ENCODE results near the gene BCDIN3D. TPM values are rescaled to one million over a fixed set of nuclear protein-coding genes. Genes with fewer than 3 reads are reported as not detected.

BCDIN3D gene
- polyA plus RNA-seq, 1 of the 3 experiments (the other 2 are of a cell fraction), result 2.3 TPM

DNA sequence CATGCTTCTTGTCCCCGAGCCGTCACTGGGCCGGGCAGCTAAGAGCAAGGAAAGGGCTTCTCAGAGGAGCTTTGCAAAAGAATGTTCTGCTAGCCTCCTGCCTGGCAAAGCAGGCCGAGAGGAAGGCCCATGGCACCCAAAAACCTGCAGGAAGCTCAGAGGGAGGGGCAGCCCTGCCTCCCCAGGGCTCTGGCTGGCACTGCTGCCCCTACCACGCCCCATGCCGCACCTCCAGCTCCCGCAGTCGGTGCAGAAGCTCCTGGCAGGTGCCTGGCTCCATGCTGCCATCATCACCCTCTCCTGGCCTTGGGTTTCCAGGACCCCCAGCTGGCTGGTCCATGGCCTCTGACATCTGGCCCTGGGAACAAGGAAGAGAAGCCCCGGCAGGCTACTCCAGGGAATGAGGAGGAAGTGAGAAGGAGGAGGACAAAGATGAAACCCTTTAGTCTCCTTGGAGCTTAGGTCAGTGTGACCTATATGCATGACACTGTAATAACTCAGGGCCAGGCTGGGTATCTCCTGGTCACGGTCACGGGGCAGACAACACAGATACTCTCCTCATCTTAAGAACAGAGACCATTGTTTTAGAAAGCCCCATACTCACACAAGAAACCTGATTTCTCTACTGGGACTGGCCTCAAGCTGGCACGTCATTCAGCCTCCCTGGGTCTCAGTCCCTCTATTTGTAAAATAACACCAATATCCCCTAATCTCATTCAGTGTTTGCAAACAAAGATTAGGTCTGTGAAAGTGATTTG, 39.0 kb downstream of the BCDIN3D start (continued):
- TF ChIP-seq, protein P1, sequence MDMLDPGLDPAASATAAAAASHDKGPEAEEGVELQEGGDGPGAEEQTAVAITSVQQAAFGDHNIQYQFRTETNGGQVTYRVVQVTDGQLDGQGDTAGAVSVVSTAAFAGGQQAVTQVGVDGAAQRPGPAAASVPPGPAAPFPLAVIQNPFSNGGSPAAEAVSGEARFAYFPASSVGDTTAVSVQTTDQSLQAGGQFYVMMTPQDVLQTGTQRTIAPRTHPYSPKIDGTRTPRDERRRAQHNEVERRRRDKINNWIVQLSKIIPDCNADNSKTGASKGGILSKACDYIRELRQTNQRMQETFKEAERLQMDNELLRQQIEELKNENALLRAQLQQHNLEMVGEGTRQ (IDR thresholded peaks at IDR 0.05; ENCODE audit: borderline replicate concordance, low read depth, low read length), result no peak
- TF ChIP-seq JUND (IDR thresholded peaks at IDR 0.05) (no peak), ELF1 (IDR thresholded peaks at IDR 0.05) (no peak)

DNA sequence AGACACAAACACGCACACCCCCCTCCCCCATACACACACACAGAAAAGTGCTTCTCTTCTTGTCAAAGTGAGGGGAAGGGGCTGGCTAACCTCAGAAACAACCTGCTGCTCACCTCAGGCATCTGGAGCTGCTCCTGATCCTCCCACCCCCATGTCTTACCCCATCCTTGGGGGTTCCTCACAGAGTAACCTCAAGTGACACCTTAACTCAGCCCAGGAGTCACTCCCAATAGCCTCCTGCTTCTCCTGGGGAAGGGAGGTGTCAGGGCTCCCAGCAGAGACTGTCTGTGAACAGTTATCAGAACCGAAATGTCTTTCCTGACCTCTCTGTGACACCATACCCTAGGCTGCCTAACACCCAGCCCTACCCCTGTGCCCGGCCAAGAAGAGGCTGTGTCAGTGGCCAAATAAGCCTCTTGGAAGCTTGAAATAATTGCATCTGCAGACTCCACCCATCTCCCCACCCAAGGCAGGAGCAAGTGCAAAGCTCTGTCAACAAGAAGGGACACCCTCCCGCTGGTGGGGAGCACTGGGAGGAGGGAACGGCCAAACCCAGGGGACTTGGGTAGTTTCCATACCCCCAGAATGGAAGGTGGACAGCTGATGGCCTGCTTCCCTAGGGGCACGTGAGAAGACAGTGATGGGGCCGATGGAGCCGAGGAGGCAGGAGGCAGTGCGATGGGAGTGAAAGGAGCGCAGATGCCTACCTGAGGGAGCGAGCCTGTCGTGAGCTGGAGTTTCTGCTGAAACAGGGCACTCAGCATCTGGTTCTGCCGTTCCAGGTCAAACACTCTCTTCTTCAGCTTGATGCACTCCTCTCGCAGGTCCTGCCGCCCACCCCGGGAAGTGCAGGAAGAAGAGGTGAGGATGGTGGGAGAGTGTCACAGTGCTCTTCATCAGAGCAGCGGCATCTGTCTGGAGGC, 41.5 kb downstream of the BCDIN3D start:
- no peak for DNase-seq
- ChIA-PET POLR2A (no interaction called here), CTCF (interaction anchor here (1.0 to 3.8 kb wide), 4 partner anchors 8 to 39 kb away, joined by 3 to 14 read pairs (median 8); no protein-coding TSS in a partner anchor)
- Histone ChIP-seq H3K4me3 (ENCODE audit: low read depth in 2 of 2, low read length in 1 of 2) (no peak overlapping the region), H4K20me1 (ENCODE audit: insufficient read depth) (no peaks in the 10 kb centered on the region; the same call in 1 of the 2 replicates), H3K4me1 (ENCODE audit: control insufficient read depth in 1 of 2, insufficient read depth in 2 of 2, low read depth in 1 of 2, low read length in 1 of 2) (no peaks in the 10 kb centered on the region), H3K4me2 (no peak overlapping the region), H3K27ac (ENCODE audit: low read depth in 2 of 2, low read length in 1 of 2) (no peak overlapping the region), H3K9me3 (no peaks in the 10 kb centered on the region), H3K36me3 (replicated peaks in 1 of 2; ENCODE audit: control insufficient read depth in 1 of 2, insufficient read depth in 2 of 2, low read length in 1 of 2) (peaks cover 6 to 79% of the 10 kb centered on the region in 2 experiments), H3K79me2 (ENCODE audit: insufficient read depth) (no peaks in the 10 kb centered on the region), H3F3A (replicated peaks; ENCODE audit: insufficient read depth) (no peaks in the 10 kb centered on the region), H3K27me3 (ENCODE audit: insufficient read depth) (no peaks in the 10 kb centered on the region), H3K9me2 (no peaks in the 10 kb centered on the region), H2AFZ (ENCODE audit: low read depth) (no peak overlapping the region), H3K9ac (no peak overlapping the region)
- 90% methylated on average over 16 of the region's 17 CpGs for WGBS (ENCODE audit: low lambda C conversion rate)
- no peak for TF ChIP-seq YY1 (IDR thresholded peaks at IDR 0.05; ENCODE audit: low read depth)
- TF ChIP-seq GATA2 (CRISPR knock-in tag; IDR thresholded peaks at IDR 0.05), result no peak
- TF ChIP-seq RAD21 (IDR thresholded peaks at IDR 0.05; ENCODE audit: low read length), result no peak
- no peak for TF ChIP-seq SIN3A (IDR thresholded peaks at IDR 0.05; ENCODE audit: borderline replicate concordance, low read depth, low read length)
- no peak for TF ChIP-seq TAF1 (IDR thresholded peaks at IDR 0.05; ENCODE audit: borderline replicate concordance, low read depth, low read length)
- TF ChIP-seq, protein P2, sequence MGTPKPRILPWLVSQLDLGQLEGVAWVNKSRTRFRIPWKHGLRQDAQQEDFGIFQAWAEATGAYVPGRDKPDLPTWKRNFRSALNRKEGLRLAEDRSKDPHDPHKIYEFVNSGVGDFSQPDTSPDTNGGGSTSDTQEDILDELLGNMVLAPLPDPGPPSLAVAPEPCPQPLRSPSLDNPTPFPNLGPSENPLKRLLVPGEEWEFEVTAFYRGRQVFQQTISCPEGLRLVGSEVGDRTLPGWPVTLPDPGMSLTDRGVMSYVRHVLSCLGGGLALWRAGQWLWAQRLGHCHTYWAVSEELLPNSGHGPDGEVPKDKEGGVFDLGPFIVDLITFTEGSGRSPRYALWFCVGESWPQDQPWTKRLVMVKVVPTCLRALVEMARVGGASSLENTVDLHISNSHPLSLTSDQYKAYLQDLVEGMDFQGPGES (IDR thresholded peaks at IDR 0.05; ENCODE audit: low read depth, low read length), result no peak
- no peak for TF ChIP-seq EZH2phosphoT487 (IDR thresholded peaks at IDR 0.05; ENCODE audit: borderline replicate concordance, low read depth)
- TF ChIP-seq, protein P3, sequence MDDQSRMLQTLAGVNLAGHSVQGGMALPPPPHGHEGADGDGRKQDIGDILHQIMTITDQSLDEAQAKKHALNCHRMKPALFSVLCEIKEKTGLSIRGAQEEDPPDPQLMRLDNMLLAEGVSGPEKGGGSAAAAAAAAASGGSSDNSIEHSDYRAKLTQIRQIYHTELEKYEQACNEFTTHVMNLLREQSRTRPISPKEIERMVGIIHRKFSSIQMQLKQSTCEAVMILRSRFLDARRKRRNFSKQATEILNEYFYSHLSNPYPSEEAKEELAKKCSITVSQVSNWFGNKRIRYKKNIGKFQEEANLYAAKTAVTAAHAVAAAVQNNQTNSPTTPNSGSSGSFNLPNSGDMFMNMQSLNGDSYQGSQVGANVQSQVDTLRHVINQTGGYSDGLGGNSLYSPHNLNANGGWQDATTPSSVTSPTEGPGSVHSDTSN (IDR thresholded peaks at IDR 0.05), result no peak
- no peak for TF ChIP-seq NFIC (IDR thresholded peaks at IDR 0.05; ENCODE audit: borderline replicate concordance)
